ENCODE results near the gene PROCA1. TPM values are rescaled to one million over a fixed set of nuclear protein-coding genes. Genes with fewer than 3 reads are reported as not detected.
A peak's percentile ranks its signal among the peaks of the same experiment; 100 is the strongest.

PROCA1 gene
- total and polyA plus RNA-seq, 2 of the 8 experiments (the other 6 are each of a cell fraction or from before 2014, with no cell fraction given), result 21.2 to 26.3 TPM

GRCh38 chr17:28737316-28737715, 25.6 kb upstream of the PROCA1 start:
- Histone ChIP-seq H2BK12ac (ENCODE audit: low read depth, low read length) (no peak overlapping the region), H3K14ac (ENCODE audit: insufficient read length) (no peak overlapping the region), H3K79me1 (ENCODE audit: low read depth, low read length) (peaks cover 2% of the 10 kb centered on the region; the same call in 1 of the 2 replicates), H3K4ac (replicated peaks; ENCODE audit: insufficient read length, low read depth, low read length) (no peak overlapping the region), H3K9ac (replicated peaks in 1 of 4; ENCODE audit: extremely low read depth in 1 of 4, low read depth in 3 of 4, low read length in 3 of 4) (no peak overlapping the region), H3K79me2 (ENCODE audit: control insufficient read depth in 1 of 2, insufficient read depth in 2 of 2, low read length in 2 of 2) (no peaks in the 10 kb centered on the region), H4K8ac (ENCODE audit: extremely low read depth, insufficient read depth, low read length) (peak overlapping the region; percentile 41; the same call in 1 of the 2 replicates), H4K5ac (ENCODE audit: insufficient read length, low read depth, low read length) (no peak overlapping the region), H4K20me1 (replicated peaks in 1 of 2; ENCODE audit: control insufficient read depth in 1 of 2, insufficient read depth in 2 of 2, low read length in 2 of 2) (peaks cover 0 to 5% of the 10 kb centered on the region in 2 experiments), H3K36me3 (ENCODE audit: control insufficient read depth in 2 of 4, insufficient read depth in 4 of 4, low read length in 3 of 4) (peaks cover 9 to 17% (median 13%) of the 10 kb centered on the region in 4 experiments; a peak in 7 of 8 replicates), H3K27ac (ENCODE audit: low read depth, low read length) (no peak overlapping the region), H3K18ac (ENCODE audit: extremely low read depth, low read length) (no peak overlapping the region), H3K4me1 (replicated peaks in 1 of 4; ENCODE audit: control insufficient read depth in 3 of 4, insufficient read depth in 4 of 4, low read length in 3 of 4) (no peaks in the 10 kb centered on the region; a peak in 1 of 7 replicates), H3K23ac (ENCODE audit: insufficient read length) (no peak overlapping the region), H2BK20ac (ENCODE audit: low read length) (no peak overlapping the region), H3K27me3 (replicated peaks in 1 of 4; ENCODE audit: control insufficient read depth in 3 of 4, extremely low read depth in 1 of 4, insufficient read depth in 3 of 4, low read length in 3 of 4) (no peaks in the 10 kb centered on the region), H3K56ac (replicated peaks; ENCODE audit: insufficient read length, low read depth, low read length) (no peak overlapping the region), H2AFZ (ENCODE audit: low read length) (no peak overlapping the region), H3K4me2 (ENCODE audit: insufficient read depth in 1 of 2, low read depth in 2 of 2, low read length in 2 of 2) (no peak overlapping the region), H2BK5ac (ENCODE audit: low read depth, low read length) (no peak overlapping the region), H2BK120ac (replicated peaks; ENCODE audit: low read depth, low read length) (no peak overlapping the region), H3K4me3 (ENCODE audit: extremely low read depth in 1 of 4, insufficient read depth in 2 of 4, low read depth in 3 of 4, low read length in 4 of 4) (no peak overlapping the region), H3K9me3 (ENCODE audit: insufficient read depth in 2 of 2, low read depth in 1 of 2, low read length in 1 of 2) (no peaks in the 10 kb centered on the region), H2AK5ac (ENCODE audit: low read depth, low read length) (no peak overlapping the region), H3K23me2 (ENCODE audit: low read depth, low read length) (no peaks in the 10 kb centered on the region), H4K91ac (replicated peaks; ENCODE audit: insufficient read length, low read length) (no peak overlapping the region), H2BK15ac (ENCODE audit: low read length) (no peak overlapping the region)
- FAIRE-seq, result no peak
- no peak for DNase-seq (ENCODE audit: low read depth in 1 of 2, low spot score in 2 of 2)
- CTCF ChIA-PET (ENCODE audit: partially characterized antibody), result no interaction called here
- WGBS, 2 experiments (ENCODE audit: extremely low coverage in 1 of 2, insufficient coverage in 1 of 2, insufficient read length in 1 of 2, insufficient replicate concordance in 2 of 2, low coverage in 1 of 2, low lambda C conversion rate in 2 of 2, missing lambda C conversion rate in 1 of 2), result 89% methylated on average over 12 of the region's 12 CpGs; no CpG with 5 or more reads in 1 of the 2 experiments
- TF ChIP-seq SP1 (IDR thresholded peaks at IDR 0.05; ENCODE audit: low read depth, low read length), result no peak
- no peak for TF ChIP-seq JUND (IDR thresholded peaks at IDR 0.05; ENCODE audit: low read length)
- TF ChIP-seq BRCA1 (IDR thresholded peaks at IDR 0.05; ENCODE audit: low read depth, low read length), result no peak
- TF ChIP-seq FOSL1 (IDR thresholded peaks at IDR 0.05; ENCODE audit: insufficient read depth, low read depth, low read length), result no peak
- TF ChIP-seq RNF2 (IDR thresholded peaks at IDR 0.05; ENCODE audit: borderline replicate concordance, low read depth, low read length, missing control alignments, poor library complexity, severe bottlenecking), result no peak
- no peak for TF ChIP-seq CBX8 (IDR thresholded peaks at IDR 0.05; ENCODE audit: borderline replicate concordance, low read depth, low read length)
- TF ChIP-seq EP300 (IDR thresholded peaks at IDR 0.05; ENCODE audit: borderline replicate concordance in 1 of 2, low read depth in 2 of 2, low read length in 2 of 2), result no peak
- no peak for TF ChIP-seq KDM5A (IDR thresholded peaks at IDR 0.05; ENCODE audit: low read length)
- TF ChIP-seq SP2 (IDR thresholded peaks at IDR 0.05; ENCODE audit: low read length), result no peak
- no peak for TF ChIP-seq ASH2L (IDR thresholded peaks at IDR 0.05; ENCODE audit: low read length)
- no peak for TF ChIP-seq NANOG (IDR thresholded peaks at IDR 0.05; ENCODE audit: insufficient read depth, low read depth, low read length, poor library complexity, severe bottlenecking)
- TF ChIP-seq RFX5 (IDR thresholded peaks at IDR 0.05; ENCODE audit: borderline replicate concordance, low read depth, low read length), result no peak
- POLR2A ChIA-PET (ENCODE audit: partially characterized antibody), result no interaction called here
